Renal pelvis (tissue), 4 donors: ENCODE data around the gene CFAP206. TPM values are rescaled to one million over a fixed set of nuclear protein-coding genes. Genes with fewer than 3 reads are reported as not detected.

Experiments
- DNase-seq: peaks from one replicate; pipeline ENCODE4 v3.0.0-alpha.2; 2013
- polyA plus RNA-seq, 3 donors: library from polyadenylated mRNA; unstranded; fragments of 120-200 nt; gene quantifications; one replicate each; pipeline ENCODE4 v1.2.1, GENCODE V29; 2013; ENCODE audit not compliant: insufficient read length in 3 of 3

Gene CFAP206
- polyA plus RNA-seq, 3 donors, result 2.9 to 4.2 (median 4.0) TPM

- DNase-seq, result no peak
Measured at GRCh38 chr6:87504441-87504840, 96.7 kb downstream of the CFAP206 start.

Other genes with a start within 250 kb of the CFAP206 start
- 10 to 100 TPM; 14.6 to 26.6 (median 25.3) TPM for gene SMIM8, start 85.4 kb upstream of the CFAP206 start, polyA plus RNA-seq
- gene GJB7, start 78.7 kb upstream of the CFAP206 start, polyA plus RNA-seq, result under 1 TPM in 2 of 3 donors, not detected in 1; 0.22 to 0.23 TPM
- 1 to 10 TPM; 2.4 to 6.5 (median 5.6) TPM for gene C6orf163, start 63.2 kb upstream of the CFAP206 start, polyA plus RNA-seq
- gene SLC35A1, start 65.0 kb downstream of the CFAP206 start, polyA plus RNA-seq, result 10 to 100 TPM; 39.8 to 40.0 (median 40.0) TPM
- gene RARS2, start 182.0 kb downstream of the CFAP206 start, polyA plus RNA-seq, result 10 to 100 TPM; 53.2 to 59.3 (median 58.2) TPM
- gene ORC3, start 182.2 kb downstream of the CFAP206 start, polyA plus RNA-seq, result 10 to 100 TPM; 37.2 to 41.2 (median 38.3) TPM